Panc1 (cell line): ENCODE measurements around the gene IRF2BP2. TPM values are rescaled to one million over a fixed set of nuclear protein-coding genes. Genes with fewer than 3 reads are reported as not detected.

Source experiments
- ATAC-seq: fragments of 200-7000 bp; cut with Tn5 transposase; 2 replicates; pipeline ENCODE4 v1.9.1; 2020; ENCODE audit warnings: mild to moderate bottlenecking, moderate library complexity
- BruUV-seq: library from RNA; stranded (reverse); fragments of 400-500 nt; replicated peaks from 2 replicates; lab custom pipeline; 2021; lab: Mats Ljungman, UMichigan
- CTCF ChIA-PET: fragments of 300-600 bp; sonication (Branson Sonifier 250); formaldehyde crosslinking; loops from one replicate; lab custom pipeline; 2022; ENCODE audit warnings: antibody characterized with exemption; lab: Charles Lee
- POLR2A ChIA-PET: fragments of 300-600 bp; sonication (Branson Sonifier 250); formaldehyde crosslinking; loops from one replicate; lab custom pipeline; 2022; ENCODE audit warnings: antibody characterized with exemption; lab: Charles Lee
- DNase-seq: peaks from one replicate; pipeline ENCODE4 v3.0.0-alpha.2; 2010; ENCODE audit warnings: low read depth, low spot score
- H3K27ac ChIP-seq: 2 replicates; pipeline ENCODE4 v1.5.1; 2011; ENCODE audit warnings: mild to moderate bottlenecking, low read length, inconsistent platforms
- H3K27me3 ChIP-seq: fragments of 200-500 bp; sonication (Bioruptor generic); 2 replicates; pipeline ENCODE4 v1.6.0; 2014; ENCODE audit warnings: low read length, inconsistent platforms; ENCODE audit not compliant: control insufficient read depth, insufficient read depth
- H3K36me3 ChIP-seq: fragments of 200-500 bp; sonication (Bioruptor generic); 2 replicates; pipeline ENCODE4 v1.5.1; 2014; ENCODE audit warnings: inconsistent platforms, mild to moderate bottlenecking, low read length, moderate library complexity; ENCODE audit not compliant: control insufficient read depth, insufficient read depth
- H3K4me1 ChIP-seq: 2 replicates; pipeline ENCODE4 v1.5.1; 2011; ENCODE audit warnings: inconsistent platforms, mild to moderate bottlenecking, low read length, moderate library complexity; ENCODE audit not compliant: control insufficient read depth, insufficient read depth
- H3K4me3 ChIP-seq, 2 experiments: 2 replicates each; pipeline ENCODE4 v1.5.1; 2011 to 2012; ENCODE audit warnings: low read depth in 2 of 2, low read length in 2 of 2, mild to moderate bottlenecking in 2 of 2, inconsistent platforms in 1 of 2, moderate library complexity in 1 of 2
- H3K9me3 ChIP-seq: fragments of 200-500 bp; sonication (Bioruptor generic); 2 replicates; pipeline ENCODE4 v1.5.1; 2014; ENCODE audit warnings: low read depth, mild to moderate bottlenecking, inconsistent platforms, low read length, moderate library complexity; ENCODE audit not compliant: control insufficient read depth, insufficient read depth
- CTCF ChIP-seq: fragments of 450-650 bp; IDR thresholded peaks from 2 replicates; pipeline ENCODE4 v1.5.1; 2017; ENCODE audit warnings: mild to moderate bottlenecking
- POLR2AphosphoS5 ChIP-seq: IDR thresholded peaks from 2 replicates; pipeline ENCODE4 v1.6.1; 2012; ENCODE audit warnings: mild to moderate bottlenecking, low read depth, low read length, moderate library complexity
- SIN3A ChIP-seq: IDR thresholded peaks from 2 replicates; pipeline ENCODE4 v1.6.1; 2012; ENCODE audit warnings: low read depth, mild to moderate bottlenecking, low read length, moderate library complexity, borderline replicate concordance; ENCODE audit not compliant: insufficient read depth
- TCF7L2 ChIP-seq: IDR thresholded peaks from 2 replicates; pipeline ENCODE4 v1.6.1; 2011; ENCODE audit warnings: mild to moderate bottlenecking, low read depth, low read length, inconsistent platforms
- in situ Hi-C: cut with HindIII; loops from 2 replicates; pipeline ENCODE4 v1.10.0; 2016; ENCODE audit warnings: low sequenced_read_pairs, low pct_unique_long_range_greater_than_20kb
- intact Hi-C: fragments of 100-400 bp; cut with micrococcal nuclease; formaldehyde crosslinking; loops from one replicate; pipeline ENCODE4 v1.10.0; 2022; ENCODE audit not compliant: unreplicated experiment
- total RNA-seq: library from RNA; stranded (reverse); gene quantifications from one replicate; pipeline ENCODE4 v1.2.1, GENCODE V29; 2021; ENCODE audit not compliant: unreplicated experiment
- TF ChIP-seq, protein P1 (sequence below), 2 experiments: IDR thresholded peaks; 2 replicates each; pipeline ENCODE4 v1.6.1; 2011 to 2012; ENCODE audit warnings: low read depth in 2 of 2, control low read depth in 1 of 2, low read length in 1 of 2, mild to moderate bottlenecking in 1 of 2, moderate library complexity in 1 of 2; ENCODE audit not compliant: insufficient read depth in 1 of 2

The IRF2BP2 gene
- total RNA-seq, 1 experiment from 2014 or later: 187 TPM

DNA sequence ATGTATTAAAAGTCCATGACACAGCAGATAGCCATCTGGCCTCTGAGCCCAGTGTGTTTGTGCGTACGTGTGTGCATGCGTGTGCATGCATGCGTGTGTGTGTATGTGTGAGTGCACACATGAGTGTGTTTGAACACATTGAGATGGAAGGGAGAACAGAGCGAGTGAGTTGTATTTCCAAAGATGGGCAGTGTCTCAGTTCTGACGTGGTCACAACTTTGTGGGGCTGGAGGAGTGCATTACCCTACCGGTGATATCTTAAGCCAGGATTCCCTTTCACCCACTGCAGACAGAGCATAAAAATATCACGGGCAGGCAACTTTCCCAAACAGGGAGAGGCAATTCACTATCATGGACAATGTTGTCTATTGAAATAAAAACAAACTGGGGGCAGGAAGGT lies 27.8 kb downstream of the IRF2BP2 start:
- no TSS peak for BruUV-seq
- H3K27ac ChIP-seq: no peak overlapping the region
- H3K27me3 ChIP-seq: no peaks in the 10 kb centered on the region
- in situ Hi-C loops (no loop called here), intact Hi-C loops (no loop called here)
- no peaks in the 10 kb centered on the region for H3K36me3 ChIP-seq
- no peak overlapping the region for H3K4me3 ChIP-seq
- TF ChIP-seq TCF7L2 (no peak), CTCF (no peak), POLR2AphosphoS5 (no peak), SIN3A (no peak)
- TF ChIP-seq, protein P1, sequence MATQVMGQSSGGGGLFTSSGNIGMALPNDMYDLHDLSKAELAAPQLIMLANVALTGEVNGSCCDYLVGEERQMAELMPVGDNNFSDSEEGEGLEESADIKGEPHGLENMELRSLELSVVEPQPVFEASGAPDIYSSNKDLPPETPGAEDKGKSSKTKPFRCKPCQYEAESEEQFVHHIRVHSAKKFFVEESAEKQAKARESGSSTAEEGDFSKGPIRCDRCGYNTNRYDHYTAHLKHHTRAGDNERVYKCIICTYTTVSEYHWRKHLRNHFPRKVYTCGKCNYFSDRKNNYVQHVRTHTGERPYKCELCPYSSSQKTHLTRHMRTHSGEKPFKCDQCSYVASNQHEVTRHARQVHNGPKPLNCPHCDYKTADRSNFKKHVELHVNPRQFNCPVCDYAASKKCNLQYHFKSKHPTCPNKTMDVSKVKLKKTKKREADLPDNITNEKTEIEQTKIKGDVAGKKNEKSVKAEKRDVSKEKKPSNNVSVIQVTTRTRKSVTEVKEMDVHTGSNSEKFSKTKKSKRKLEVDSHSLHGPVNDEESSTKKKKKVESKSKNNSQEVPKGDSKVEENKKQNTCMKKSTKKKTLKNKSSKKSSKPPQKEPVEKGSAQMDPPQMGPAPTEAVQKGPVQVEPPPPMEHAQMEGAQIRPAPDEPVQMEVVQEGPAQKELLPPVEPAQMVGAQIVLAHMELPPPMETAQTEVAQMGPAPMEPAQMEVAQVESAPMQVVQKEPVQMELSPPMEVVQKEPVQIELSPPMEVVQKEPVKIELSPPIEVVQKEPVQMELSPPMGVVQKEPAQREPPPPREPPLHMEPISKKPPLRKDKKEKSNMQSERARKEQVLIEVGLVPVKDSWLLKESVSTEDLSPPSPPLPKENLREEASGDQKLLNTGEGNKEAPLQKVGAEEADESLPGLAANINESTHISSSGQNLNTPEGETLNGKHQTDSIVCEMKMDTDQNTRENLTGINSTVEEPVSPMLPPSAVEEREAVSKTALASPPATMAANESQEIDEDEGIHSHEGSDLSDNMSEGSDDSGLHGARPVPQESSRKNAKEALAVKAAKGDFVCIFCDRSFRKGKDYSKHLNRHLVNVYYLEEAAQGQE (IDR thresholded peaks at IDR 0.05; ENCODE audit: insufficient read depth in 1 of 2, low read depth in 2 of 2, low read length in 1 of 2): no peak
- peaks cover 18% of the 10 kb centered on the region for H3K4me1 ChIP-seq
- DNase-seq (no peak), ATAC-seq (no peak)
- ChIA-PET POLR2A (interaction anchor here (0.7 kb wide), 1 partner anchor 1898 kb away, joined by 6 read pairs; no protein-coding TSS in a partner anchor), CTCF (interaction anchor here (0.7 kb wide), 1 partner anchor 1001 kb away, joined by 6 read pairs; no protein-coding TSS in a partner anchor)
- no peaks in the 10 kb centered on the region for H3K9me3 ChIP-seq

GRCh38 chr1:234581063-234581714 lies 28.8 kb downstream of the IRF2BP2 start:
- H3K36me3 ChIP-seq: no peaks in the 10 kb centered on the region
- no peak overlapping the region for H3K27ac ChIP-seq
- intact Hi-C loops: no loop called here
- no peaks in the 10 kb centered on the region for H3K27me3 ChIP-seq
- TF ChIP-seq TCF7L2 (no peak), SIN3A (no peak), POLR2AphosphoS5 (no peak), CTCF (no peak)
- TF ChIP-seq, protein P1 (IDR thresholded peaks at IDR 0.05; ENCODE audit: insufficient read depth in 1 of 2, low read depth in 2 of 2, low read length in 1 of 2): no peak
- ChIA-PET POLR2A (no interaction called here), CTCF (no interaction called here)
- DNase-seq: no peak
- peaks cover 18% of the 10 kb centered on the region; the same call in 1 of the 2 replicates for H3K4me1 ChIP-seq
- no peak for ATAC-seq
- H3K4me3 ChIP-seq: no peak overlapping the region
- in situ Hi-C loops: no loop called here
- H3K9me3 ChIP-seq: no peaks in the 10 kb centered on the region
- no TSS peak for BruUV-seq
